ENCODE measurements around the gene MYO3A.
"Not testable (repeated sequence)": the region's sequence is repeated elsewhere in the genome, so short reads cannot be mapped to it uniquely, and the experiment has no call there.

- not testable (repeated sequence) for TF ChIP-seq CTCF (IDR thresholded peaks at IDR 0.05; ENCODE audit: low read depth, low read length, missing input control); MAX (IDR thresholded peaks at IDR 0.05); ATF3 (IDR thresholded peaks at IDR 0.05); EGR1 (IDR thresholded peaks at IDR 0.05; ENCODE audit: low read depth in 2 of 2); GABPA (IDR thresholded peaks at IDR 0.05 in 1 of 2, conservative IDR thresholded peaks at IDR 0.05 in 1 of 2); FOXA1 (IDR thresholded peaks at IDR 0.05); YY1 (IDR thresholded peaks at IDR 0.05)
- TF ChIP-seq, protein P1, sequence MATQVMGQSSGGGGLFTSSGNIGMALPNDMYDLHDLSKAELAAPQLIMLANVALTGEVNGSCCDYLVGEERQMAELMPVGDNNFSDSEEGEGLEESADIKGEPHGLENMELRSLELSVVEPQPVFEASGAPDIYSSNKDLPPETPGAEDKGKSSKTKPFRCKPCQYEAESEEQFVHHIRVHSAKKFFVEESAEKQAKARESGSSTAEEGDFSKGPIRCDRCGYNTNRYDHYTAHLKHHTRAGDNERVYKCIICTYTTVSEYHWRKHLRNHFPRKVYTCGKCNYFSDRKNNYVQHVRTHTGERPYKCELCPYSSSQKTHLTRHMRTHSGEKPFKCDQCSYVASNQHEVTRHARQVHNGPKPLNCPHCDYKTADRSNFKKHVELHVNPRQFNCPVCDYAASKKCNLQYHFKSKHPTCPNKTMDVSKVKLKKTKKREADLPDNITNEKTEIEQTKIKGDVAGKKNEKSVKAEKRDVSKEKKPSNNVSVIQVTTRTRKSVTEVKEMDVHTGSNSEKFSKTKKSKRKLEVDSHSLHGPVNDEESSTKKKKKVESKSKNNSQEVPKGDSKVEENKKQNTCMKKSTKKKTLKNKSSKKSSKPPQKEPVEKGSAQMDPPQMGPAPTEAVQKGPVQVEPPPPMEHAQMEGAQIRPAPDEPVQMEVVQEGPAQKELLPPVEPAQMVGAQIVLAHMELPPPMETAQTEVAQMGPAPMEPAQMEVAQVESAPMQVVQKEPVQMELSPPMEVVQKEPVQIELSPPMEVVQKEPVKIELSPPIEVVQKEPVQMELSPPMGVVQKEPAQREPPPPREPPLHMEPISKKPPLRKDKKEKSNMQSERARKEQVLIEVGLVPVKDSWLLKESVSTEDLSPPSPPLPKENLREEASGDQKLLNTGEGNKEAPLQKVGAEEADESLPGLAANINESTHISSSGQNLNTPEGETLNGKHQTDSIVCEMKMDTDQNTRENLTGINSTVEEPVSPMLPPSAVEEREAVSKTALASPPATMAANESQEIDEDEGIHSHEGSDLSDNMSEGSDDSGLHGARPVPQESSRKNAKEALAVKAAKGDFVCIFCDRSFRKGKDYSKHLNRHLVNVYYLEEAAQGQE (IDR thresholded peaks at IDR 0.05) = not testable (repeated sequence)
Measured at GRCh38 chr10:26097549-26097948, 163.5 kb downstream of the MYO3A start.

Measured in liver (tissue), 3 donors.